Endothelial cell of umbilical vein (primary cell): Measurements from ENCODE around the gene DNAH10. TPM values are rescaled to one million over a fixed set of nuclear protein-coding genes. Genes with fewer than 3 reads are reported as not detected.

Experiments
- BruUV-seq: library from RNA; stranded (reverse); fragments of 400-500 nt; replicated peaks from 2 replicates; lab custom pipeline; 2021; lab: Mats Ljungman, UMichigan
- CTCF ChIA-PET: fragments of 300-600, 350-600 bp; sonication (Branson Sonifier 250); formaldehyde crosslinking; loops from one replicate; lab custom pipeline; 2021; ENCODE audit warnings: antibody characterized with exemption, inconsistent platforms; lab: Charles Lee
- POLR2A ChIA-PET: fragments of 300-600, 350-600 bp; sonication (Branson Sonifier 250); formaldehyde crosslinking; loops from one replicate; lab custom pipeline; 2021; ENCODE audit warnings: antibody characterized with exemption, inconsistent platforms; lab: Charles Lee
- DNase-seq: peaks from one replicate; pipeline ENCODE4 v3.0.0-alpha.2; 2011; ENCODE audit warnings: low read depth, low spot score
- FAIRE-seq: peaks from 2 replicates; lab custom pipeline; 2011; peaks lifted over from hg19 to GRCh38; lab: Jason Lieb, UNC
- H2AFZ ChIP-seq: 2 replicates; pipeline ENCODE4 v1.6.0; 2012; ENCODE audit warnings: low read depth, low read length, control low read depth, inconsistent platforms
- H3K27ac ChIP-seq: 2 replicates; pipeline ENCODE4 v1.5.1; 2011; ENCODE audit warnings: low read depth, mild to moderate bottlenecking, control low read depth, low read length, moderate library complexity; ENCODE audit not compliant: insufficient read depth
- H3K27me3 ChIP-seq, 2 experiments: 2 replicates each; pipeline versions ENCODE4 v1.6.0 to v1.6.1; 2011; ENCODE audit warnings: low read length in 2 of 2, mixed read lengths in 1 of 2; ENCODE audit not compliant: control insufficient read depth in 2 of 2, insufficient read depth in 2 of 2
- H3K36me3 ChIP-seq, 2 experiments: 2 replicates in 1 of 2; 3 replicates in 1 of 2; pipeline ENCODE4 v1.5.1; 2011; ENCODE audit warnings: low read length in 2 of 2, mild to moderate bottlenecking in 1 of 2, moderate library complexity in 1 of 2; ENCODE audit not compliant: control insufficient read depth in 2 of 2, insufficient read depth in 2 of 2; ENCODE audit errors: extremely low read depth in 1 of 2
- H3K4me1 ChIP-seq: 3 replicates; pipeline ENCODE4 v1.5.1; 2011; ENCODE audit warnings: mild to moderate bottlenecking, low read length; ENCODE audit not compliant: control insufficient read depth, insufficient read depth; ENCODE audit errors: extremely low read depth
- H3K4me2 ChIP-seq: 2 replicates; pipeline ENCODE4 v1.6.1; 2011; ENCODE audit warnings: low read length, control low read depth, mixed read lengths; ENCODE audit not compliant: insufficient read depth
- H3K4me3 ChIP-seq, 3 experiments: fragments of 200-600 bp in 1 of 3; sonication (generic), shearing (Covaris generic) in 1 of 3; replicated peaks in 1 of 3; 2 replicates each; pipeline ENCODE4 v1.5.1; 2011 to 2016; ENCODE audit warnings: control low read depth in 3 of 3, low read length in 3 of 3, mild to moderate bottlenecking in 2 of 3, inconsistent platforms in 1 of 3, low read depth in 1 of 3, moderate library complexity in 1 of 3; ENCODE audit not compliant: insufficient read depth in 1 of 3
- H3K79me2 ChIP-seq: 2 replicates; pipeline ENCODE4 v1.6.0; 2012; ENCODE audit warnings: low read length, inconsistent platforms; ENCODE audit not compliant: control insufficient read depth, insufficient read depth
- H3K9ac ChIP-seq: replicated peaks from 2 replicates; pipeline ENCODE3; 2011; ENCODE audit warnings: low read length, control low read depth; ENCODE audit not compliant: insufficient read depth; ENCODE audit errors: extremely low read depth
- H3K9me1 ChIP-seq: replicated peaks from 3 replicates; pipeline ENCODE4 v1.6.0; 2011; ENCODE audit warnings: mild to moderate bottlenecking, low read length; ENCODE audit not compliant: control insufficient read depth, insufficient read depth; ENCODE audit errors: extremely low read depth
- H3K9me3 ChIP-seq: replicated peaks from 2 replicates; pipeline ENCODE4 v1.5.1; 2012; ENCODE audit warnings: low read length, inconsistent platforms; ENCODE audit not compliant: control insufficient read depth, insufficient read depth
- H4K20me1 ChIP-seq: replicated peaks from 2 replicates; pipeline ENCODE3; 2011; ENCODE audit warnings: mild to moderate bottlenecking, low read length; ENCODE audit not compliant: control insufficient read depth, insufficient read depth; ENCODE audit errors: extremely low read depth
- EZH2 ChIP-seq: IDR thresholded peaks from 2 replicates; pipeline ENCODE4 v1.6.1; 2012; ENCODE audit warnings: borderline replicate concordance, low read depth, mild to moderate bottlenecking, moderate library complexity, low read length, inconsistent platforms; ENCODE audit not compliant: severe bottlenecking
- GATA2 ChIP-seq: IDR thresholded peaks from 2 replicates; pipeline ENCODE4 v1.7.0; 2011; ENCODE audit warnings: low read depth, mild to moderate bottlenecking, moderate library complexity, mixed read lengths, low read length; ENCODE audit not compliant: insufficient read length, insufficient read depth
- JUN ChIP-seq: IDR thresholded peaks from 2 replicates; pipeline ENCODE4 v1.6.1; 2011; ENCODE audit warnings: borderline replicate concordance, low read depth; ENCODE audit not compliant: insufficient read length, insufficient read depth
- MYC ChIP-seq: IDR thresholded peaks from one replicate; pipeline ENCODE4 v1.6.1; 2011; ENCODE audit warnings: mild to moderate bottlenecking, low read depth, low read length
- POLR2A ChIP-seq: IDR thresholded peaks from 2 replicates; pipeline ENCODE4 v1.6.1; 2012; ENCODE audit warnings: low read depth, mild to moderate bottlenecking, control low read depth, low read length
- dilution Hi-C: fragments of 300-500 bp; cut with MboI; formaldehyde crosslinking; loops from one replicate; pipeline ENCODE4 v1.15.0; 2019; ENCODE audit warnings: low sequenced_read_pairs; ENCODE audit not compliant: extremely low pct_ligation_motif_present
- intact Hi-C: fragments of 100-400 bp; cut with micrococcal nuclease; formaldehyde crosslinking; loops from one replicate; pipeline ENCODE4 v1.10.0; 2022
- polyA plus RNA-seq, 4 experiments: library from polyadenylated mRNA; depleted of rRNA in 3 of 4; stranded (reverse) in 3 of 4; unstranded in 1 of 4; fragments of >200 nt; gene quantifications; 2 replicates each; pipeline versions ENCODE4 v1.2.1 to v1.2.3, GENCODE V29; 2011 to 2012; ENCODE audit warnings: missing spikeins in 1 of 4
- total RNA-seq: library from RNA; stranded (reverse); gene quantifications from 2 replicates; pipeline ENCODE4 v1.2.3, GENCODE V29; 2021
- TF ChIP-seq, protein P1 (sequence below): IDR thresholded peaks from 2 replicates; pipeline ENCODE4 v1.6.1; 2011; ENCODE audit not compliant: insufficient read depth, insufficient read length

The DNAH10 gene
- total and polyA plus RNA-seq, 2 donors (not counting 3 experiments of a cell fraction or from before 2014, with no cell fraction given), result 0.04 to 0.31 TPM

DNA sequence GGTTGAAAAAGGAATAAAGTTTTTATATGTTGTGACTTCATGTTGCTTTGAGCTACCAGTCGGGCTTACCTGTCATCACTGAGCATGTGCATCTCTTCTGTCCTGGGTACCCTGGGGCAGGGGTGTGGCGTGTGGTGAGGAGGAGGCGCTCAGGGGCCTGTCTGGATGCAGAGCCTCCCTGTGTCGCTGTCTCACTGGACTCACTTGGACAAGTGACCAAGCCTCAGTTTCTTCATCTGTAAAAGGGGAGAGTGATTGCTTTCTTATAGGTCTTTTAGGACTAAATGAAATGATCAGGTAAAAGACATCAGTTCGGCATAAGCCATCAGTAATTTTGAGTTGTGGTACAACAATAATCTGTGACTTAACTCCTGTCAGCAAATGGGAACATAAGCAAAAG is 27.8 kb upstream of the DNAH10 start:
- no peak overlapping the region for H3K27ac ChIP-seq
- no peaks in the 10 kb centered on the region for H3K79me2 ChIP-seq
- intact Hi-C loops (no loop called here), dilution Hi-C loops (no loop called here)
- H3K4me1 ChIP-seq, result no peaks in the 10 kb centered on the region
- no peaks in the 10 kb centered on the region for H3K27me3 ChIP-seq
- no TSS peak for BruUV-seq
- FAIRE-seq (no peak), DNase-seq (no peak)
- TF ChIP-seq POLR2A (no peak), GATA2 (no peak)
- TF ChIP-seq, protein P1, sequence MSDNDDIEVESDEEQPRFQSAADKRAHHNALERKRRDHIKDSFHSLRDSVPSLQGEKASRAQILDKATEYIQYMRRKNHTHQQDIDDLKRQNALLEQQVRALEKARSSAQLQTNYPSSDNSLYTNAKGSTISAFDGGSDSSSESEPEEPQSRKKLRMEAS, result no peak
- no peak overlapping the region for H3K4me3 ChIP-seq
- peaks cover 11 to 28% of the 10 kb centered on the region in 2 experiments for H3K36me3 ChIP-seq
- H3K9ac ChIP-seq, result no peak overlapping the region
- H4K20me1 ChIP-seq, result no peaks in the 10 kb centered on the region
- H2AFZ ChIP-seq, result no peak overlapping the region
- POLR2A ChIA-PET, result no interaction called here
- CTCF ChIA-PET, result no interaction called here
- H3K9me1 ChIP-seq, result no peaks in the 10 kb centered on the region
- no peak overlapping the region for H3K4me2 ChIP-seq
- no peaks in the 10 kb centered on the region for H3K9me3 ChIP-seq

DNA sequence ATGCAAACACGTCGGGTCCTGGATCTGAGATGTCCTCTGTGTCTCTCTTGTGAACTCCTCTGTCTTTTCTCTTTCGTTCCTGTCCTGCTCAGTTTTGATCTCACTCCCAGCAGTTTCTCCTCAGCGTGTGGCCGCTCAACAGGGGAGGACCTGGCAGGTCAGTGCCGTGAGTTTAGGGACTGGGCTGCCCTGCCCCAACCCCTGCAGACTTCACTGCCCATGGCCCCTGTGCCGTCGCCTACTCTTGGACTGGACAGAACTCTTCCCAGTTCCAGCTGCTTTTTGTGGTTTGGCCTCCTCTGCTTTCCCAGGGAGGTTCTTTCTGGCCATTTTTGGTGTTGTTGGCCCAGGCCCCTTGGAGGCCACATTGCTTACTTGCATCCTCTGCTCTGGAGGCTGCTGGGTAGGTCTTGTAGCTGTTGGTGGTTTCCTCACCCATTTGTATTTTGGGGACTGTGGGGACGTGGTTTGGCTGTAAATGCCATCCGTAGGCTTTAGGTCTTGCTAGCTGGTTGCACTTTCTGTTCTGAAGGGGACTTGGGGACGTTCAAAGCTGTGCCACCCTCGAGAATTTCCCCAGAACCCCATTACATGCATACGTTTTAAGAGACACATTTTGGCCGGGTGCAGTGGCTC is 20.0 kb upstream of the DNAH10 start:
- Histone ChIP-seq H3K4me3 (no peak overlapping the region), H3K9me1 (no peaks in the 10 kb centered on the region), H3K27me3 (no peaks in the 10 kb centered on the region), H3K79me2 (no peaks in the 10 kb centered on the region), H3K9ac (no peak overlapping the region), H3K9me3 (no peaks in the 10 kb centered on the region), H3K27ac (no peak overlapping the region), H2AFZ (no peak overlapping the region), H3K4me2 (no peak overlapping the region), H3K4me1 (no peaks in the 10 kb centered on the region), H4K20me1 (no peaks in the 10 kb centered on the region), H3K36me3 (peaks cover 23 to 25% of the 10 kb centered on the region in 2 experiments)
- intact Hi-C loops (no loop called here), dilution Hi-C loops (no loop called here)
- CTCF ChIA-PET, result no interaction called here
- POLR2A ChIA-PET, result no interaction called here
- TF ChIP-seq EZH2 (no peak), JUN (no peak), MYC (no peak)
- TF ChIP-seq, protein P1, result no peak
- BruUV-seq, result no TSS peak
- DNase-seq (no peak), FAIRE-seq (no peak)
